ENCODE results near the gene PIK3R5. TPM values are rescaled to one million over a fixed set of nuclear protein-coding genes. Genes with fewer than 3 reads are reported as not detected.

The PIK3R5 gene
- polyA plus RNA-seq, 1 donor from 2014 or later, result not detected

DNA sequence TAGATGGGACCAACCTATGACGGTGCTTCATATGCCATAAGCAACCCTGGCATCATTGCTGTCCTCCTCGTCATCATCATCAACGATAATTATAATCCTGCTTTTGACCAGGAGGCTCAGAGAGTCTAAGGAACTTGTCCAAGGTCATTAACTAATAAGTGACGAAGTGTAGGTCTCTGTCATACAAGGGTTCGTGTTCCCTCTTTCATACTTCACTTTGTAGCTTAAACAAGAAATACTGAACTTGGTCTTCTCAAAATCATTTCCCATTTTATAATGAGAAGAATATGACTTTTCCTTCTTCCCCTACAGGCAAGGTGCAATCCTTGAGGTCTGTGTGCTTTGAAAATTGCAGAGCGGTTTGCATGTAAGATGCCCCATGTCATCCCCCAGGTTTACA, 66.9 kb downstream of the PIK3R5 start:
- H3F3A ChIP-seq (ENCODE audit: insufficient read depth, low read length, poor library complexity, severe bottlenecking), result no peaks in the 10 kb centered on the region
- no peaks in the 10 kb centered on the region for H3K9me2 ChIP-seq (ENCODE audit: insufficient read depth, low read length)
- no peak overlapping the region for H2AFZ ChIP-seq (ENCODE audit: low read depth, low read length)
- H3K27me3 ChIP-seq (ENCODE audit: insufficient read depth, low read depth, low read length), result no peaks in the 10 kb centered on the region
- no peaks in the 10 kb centered on the region for H3K9me3 ChIP-seq (ENCODE audit: low read length)
- H3K27ac ChIP-seq (ENCODE audit: low read length), result no peak overlapping the region
- no peaks in the 10 kb centered on the region for H4K20me1 ChIP-seq (ENCODE audit: insufficient read depth)
- TF ChIP-seq RAD21 (conservative IDR thresholded peaks at IDR 0.05) (no peak), EP300 (conservative IDR thresholded peaks at IDR 0.05; ENCODE audit: poor library complexity, severe bottlenecking) (no peak), SMC3 (conservative IDR thresholded peaks at IDR 0.05; ENCODE audit: poor library complexity) (no peak), EZH2 (IDR thresholded peaks at IDR 0.05; ENCODE audit: borderline replicate concordance, insufficient read depth, low read length, poor library complexity, severe bottlenecking) (no peak), POLR2AphosphoS5 (IDR thresholded peaks at IDR 0.05) (no peak), MXI1 (conservative IDR thresholded peaks at IDR 0.05; ENCODE audit: poor library complexity, severe bottlenecking) (no peak), TAF1 (IDR thresholded peaks at IDR 0.05; ENCODE audit: low read depth) (no peak)
- TF ChIP-seq, protein P1, sequence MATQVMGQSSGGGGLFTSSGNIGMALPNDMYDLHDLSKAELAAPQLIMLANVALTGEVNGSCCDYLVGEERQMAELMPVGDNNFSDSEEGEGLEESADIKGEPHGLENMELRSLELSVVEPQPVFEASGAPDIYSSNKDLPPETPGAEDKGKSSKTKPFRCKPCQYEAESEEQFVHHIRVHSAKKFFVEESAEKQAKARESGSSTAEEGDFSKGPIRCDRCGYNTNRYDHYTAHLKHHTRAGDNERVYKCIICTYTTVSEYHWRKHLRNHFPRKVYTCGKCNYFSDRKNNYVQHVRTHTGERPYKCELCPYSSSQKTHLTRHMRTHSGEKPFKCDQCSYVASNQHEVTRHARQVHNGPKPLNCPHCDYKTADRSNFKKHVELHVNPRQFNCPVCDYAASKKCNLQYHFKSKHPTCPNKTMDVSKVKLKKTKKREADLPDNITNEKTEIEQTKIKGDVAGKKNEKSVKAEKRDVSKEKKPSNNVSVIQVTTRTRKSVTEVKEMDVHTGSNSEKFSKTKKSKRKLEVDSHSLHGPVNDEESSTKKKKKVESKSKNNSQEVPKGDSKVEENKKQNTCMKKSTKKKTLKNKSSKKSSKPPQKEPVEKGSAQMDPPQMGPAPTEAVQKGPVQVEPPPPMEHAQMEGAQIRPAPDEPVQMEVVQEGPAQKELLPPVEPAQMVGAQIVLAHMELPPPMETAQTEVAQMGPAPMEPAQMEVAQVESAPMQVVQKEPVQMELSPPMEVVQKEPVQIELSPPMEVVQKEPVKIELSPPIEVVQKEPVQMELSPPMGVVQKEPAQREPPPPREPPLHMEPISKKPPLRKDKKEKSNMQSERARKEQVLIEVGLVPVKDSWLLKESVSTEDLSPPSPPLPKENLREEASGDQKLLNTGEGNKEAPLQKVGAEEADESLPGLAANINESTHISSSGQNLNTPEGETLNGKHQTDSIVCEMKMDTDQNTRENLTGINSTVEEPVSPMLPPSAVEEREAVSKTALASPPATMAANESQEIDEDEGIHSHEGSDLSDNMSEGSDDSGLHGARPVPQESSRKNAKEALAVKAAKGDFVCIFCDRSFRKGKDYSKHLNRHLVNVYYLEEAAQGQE (IDR thresholded peaks at IDR 0.05; ENCODE audit: borderline replicate concordance), result no peak
- TF ChIP-seq, protein P2, sequence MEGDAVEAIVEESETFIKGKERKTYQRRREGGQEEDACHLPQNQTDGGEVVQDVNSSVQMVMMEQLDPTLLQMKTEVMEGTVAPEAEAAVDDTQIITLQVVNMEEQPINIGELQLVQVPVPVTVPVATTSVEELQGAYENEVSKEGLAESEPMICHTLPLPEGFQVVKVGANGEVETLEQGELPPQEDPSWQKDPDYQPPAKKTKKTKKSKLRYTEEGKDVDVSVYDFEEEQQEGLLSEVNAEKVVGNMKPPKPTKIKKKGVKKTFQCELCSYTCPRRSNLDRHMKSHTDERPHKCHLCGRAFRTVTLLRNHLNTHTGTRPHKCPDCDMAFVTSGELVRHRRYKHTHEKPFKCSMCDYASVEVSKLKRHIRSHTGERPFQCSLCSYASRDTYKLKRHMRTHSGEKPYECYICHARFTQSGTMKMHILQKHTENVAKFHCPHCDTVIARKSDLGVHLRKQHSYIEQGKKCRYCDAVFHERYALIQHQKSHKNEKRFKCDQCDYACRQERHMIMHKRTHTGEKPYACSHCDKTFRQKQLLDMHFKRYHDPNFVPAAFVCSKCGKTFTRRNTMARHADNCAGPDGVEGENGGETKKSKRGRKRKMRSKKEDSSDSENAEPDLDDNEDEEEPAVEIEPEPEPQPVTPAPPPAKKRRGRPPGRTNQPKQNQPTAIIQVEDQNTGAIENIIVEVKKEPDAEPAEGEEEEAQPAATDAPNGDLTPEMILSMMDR (IDR thresholded peaks at IDR 0.05; ENCODE audit: poor library complexity, severe bottlenecking), result no peak
- H3K4me2 ChIP-seq (ENCODE audit: low read length), result no peak overlapping the region
- H3K4me3 ChIP-seq (ENCODE audit: low read length), result no peak overlapping the region
- no peaks in the 10 kb centered on the region for H3K79me2 ChIP-seq (replicated peaks; ENCODE audit: insufficient read depth, low read length)
- no peak overlapping the region for H3K9ac ChIP-seq (ENCODE audit: low read length)
- H3K36me3 ChIP-seq (ENCODE audit: insufficient read depth, low read length), result no peaks in the 10 kb centered on the region

DNA sequence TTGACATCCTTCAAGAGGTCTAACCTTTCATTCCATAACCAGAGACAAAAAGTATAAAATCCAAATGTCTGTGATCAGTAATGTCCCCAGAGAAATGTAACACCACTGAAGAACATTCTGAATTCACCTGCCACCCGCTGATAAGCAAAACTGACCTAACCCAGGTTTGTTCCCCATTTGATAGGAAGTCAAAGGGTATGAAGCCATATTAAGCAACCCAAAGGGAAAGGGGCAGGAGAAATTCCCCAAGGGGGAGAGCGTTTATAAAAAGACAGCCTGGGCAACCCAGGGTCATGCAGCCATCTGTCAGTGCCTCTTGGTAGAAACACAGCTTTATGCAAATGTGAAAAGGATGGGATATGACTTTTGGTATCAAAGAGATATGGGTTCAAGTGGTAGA, 67.4 kb downstream of the PIK3R5 start:
- Histone ChIP-seq H3K27ac (ENCODE audit: low read length) (no peak overlapping the region), H3F3A (ENCODE audit: insufficient read depth, low read length, poor library complexity, severe bottlenecking) (no peaks in the 10 kb centered on the region), H3K9ac (ENCODE audit: low read length) (no peak overlapping the region), H2AFZ (ENCODE audit: low read depth, low read length) (no peak overlapping the region), H3K27me3 (ENCODE audit: insufficient read depth, low read depth, low read length) (no peaks in the 10 kb centered on the region), H3K4me2 (ENCODE audit: low read length) (no peak overlapping the region), H3K4me3 (ENCODE audit: low read length) (no peak overlapping the region), H3K9me3 (ENCODE audit: low read length) (no peaks in the 10 kb centered on the region), H3K79me2 (replicated peaks; ENCODE audit: insufficient read depth, low read length) (no peaks in the 10 kb centered on the region), H3K36me3 (ENCODE audit: insufficient read depth, low read length) (no peaks in the 10 kb centered on the region), H4K20me1 (ENCODE audit: insufficient read depth) (no peaks in the 10 kb centered on the region), H3K9me2 (ENCODE audit: insufficient read depth, low read length) (no peaks in the 10 kb centered on the region)
- TF ChIP-seq SMC3 (conservative IDR thresholded peaks at IDR 0.05; ENCODE audit: poor library complexity) (no peak), POLR2AphosphoS5 (IDR thresholded peaks at IDR 0.05) (no peak), EP300 (conservative IDR thresholded peaks at IDR 0.05; ENCODE audit: poor library complexity, severe bottlenecking) (no peak), RAD21 (conservative IDR thresholded peaks at IDR 0.05) (no peak), MXI1 (conservative IDR thresholded peaks at IDR 0.05; ENCODE audit: poor library complexity, severe bottlenecking) (no peak), EZH2 (IDR thresholded peaks at IDR 0.05; ENCODE audit: borderline replicate concordance, insufficient read depth, low read length, poor library complexity, severe bottlenecking) (no peak), TAF1 (IDR thresholded peaks at IDR 0.05; ENCODE audit: low read depth) (no peak)
- TF ChIP-seq, protein P2 (IDR thresholded peaks at IDR 0.05; ENCODE audit: poor library complexity, severe bottlenecking), result no peak
- TF ChIP-seq, protein P1 (IDR thresholded peaks at IDR 0.05; ENCODE audit: borderline replicate concordance), result no peak

Data from neural cell (in vitro differentiated cells).